ENCODE results near the gene RPL10.

RPL10 gene

DNA sequence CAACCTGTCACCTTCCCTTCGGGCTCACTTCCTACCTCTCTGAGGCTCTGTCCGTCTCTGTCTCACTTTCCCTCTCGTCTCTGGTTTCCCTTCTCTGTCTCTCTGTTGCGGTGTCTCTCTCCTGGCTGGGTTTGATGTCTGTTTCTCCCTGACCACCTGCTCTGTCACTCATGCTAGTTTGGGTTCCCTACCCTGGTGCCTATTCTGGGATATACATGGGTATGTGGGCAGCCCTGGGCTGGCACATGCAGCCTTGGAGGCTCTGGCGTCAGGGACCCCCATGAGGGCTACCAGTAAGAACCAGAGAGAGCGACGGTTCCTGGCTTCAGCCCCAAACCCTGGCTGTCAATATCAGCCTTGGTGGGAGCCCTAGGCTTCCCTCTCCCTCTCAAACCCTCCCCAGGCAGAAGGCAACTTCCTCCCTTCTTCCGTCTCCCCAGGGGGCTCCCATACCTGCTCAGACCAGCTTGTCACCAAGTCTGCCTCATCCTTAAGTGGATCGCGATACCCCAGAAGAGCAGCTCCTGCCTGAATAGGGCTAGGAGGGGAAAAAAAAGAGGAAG is 10.6 kb downstream of the RPL10 start:
- no peak for TF ChIP-seq FOXM1 (IDR thresholded peaks at IDR 0.05; ENCODE audit: borderline replicate concordance, low read depth)
- TF ChIP-seq TEAD4 (IDR thresholded peaks at IDR 0.05): no peak
- no peak for TF ChIP-seq EP300 (IDR thresholded peaks at IDR 0.05; ENCODE audit: borderline replicate concordance)
- TF ChIP-seq YY1 (IDR thresholded peaks at IDR 0.05; ENCODE audit: low read depth): no peak
- no peak for TF ChIP-seq CEBPB (IDR thresholded peaks at IDR 0.05)
- TF ChIP-seq EGR1 (IDR thresholded peaks at IDR 0.05): no peak
- TF ChIP-seq, protein P1, sequence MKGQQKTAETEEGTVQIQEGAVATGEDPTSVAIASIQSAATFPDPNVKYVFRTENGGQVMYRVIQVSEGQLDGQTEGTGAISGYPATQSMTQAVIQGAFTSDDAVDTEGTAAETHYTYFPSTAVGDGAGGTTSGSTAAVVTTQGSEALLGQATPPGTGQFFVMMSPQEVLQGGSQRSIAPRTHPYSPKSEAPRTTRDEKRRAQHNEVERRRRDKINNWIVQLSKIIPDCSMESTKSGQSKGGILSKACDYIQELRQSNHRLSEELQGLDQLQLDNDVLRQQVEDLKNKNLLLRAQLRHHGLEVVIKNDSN (IDR thresholded peaks at IDR 0.05): no peak
- TF ChIP-seq TAF1 (IDR thresholded peaks at IDR 0.05; ENCODE audit: low read depth): no peak
- no peak for TF ChIP-seq ZBTB7A (IDR thresholded peaks at IDR 0.05; ENCODE audit: low read depth)
- no peak for TF ChIP-seq TCF12 (IDR thresholded peaks at IDR 0.05; ENCODE audit: low read depth)
- TF ChIP-seq, protein P2, sequence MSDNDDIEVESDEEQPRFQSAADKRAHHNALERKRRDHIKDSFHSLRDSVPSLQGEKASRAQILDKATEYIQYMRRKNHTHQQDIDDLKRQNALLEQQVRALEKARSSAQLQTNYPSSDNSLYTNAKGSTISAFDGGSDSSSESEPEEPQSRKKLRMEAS (IDR thresholded peaks at IDR 0.05): no peak
- TF ChIP-seq CREB1 (IDR thresholded peaks at IDR 0.05; ENCODE audit: low read depth): no peak
- no peak for TF ChIP-seq RAD21 (IDR thresholded peaks at IDR 0.05; ENCODE audit: low read depth)
- TF ChIP-seq, protein P3, sequence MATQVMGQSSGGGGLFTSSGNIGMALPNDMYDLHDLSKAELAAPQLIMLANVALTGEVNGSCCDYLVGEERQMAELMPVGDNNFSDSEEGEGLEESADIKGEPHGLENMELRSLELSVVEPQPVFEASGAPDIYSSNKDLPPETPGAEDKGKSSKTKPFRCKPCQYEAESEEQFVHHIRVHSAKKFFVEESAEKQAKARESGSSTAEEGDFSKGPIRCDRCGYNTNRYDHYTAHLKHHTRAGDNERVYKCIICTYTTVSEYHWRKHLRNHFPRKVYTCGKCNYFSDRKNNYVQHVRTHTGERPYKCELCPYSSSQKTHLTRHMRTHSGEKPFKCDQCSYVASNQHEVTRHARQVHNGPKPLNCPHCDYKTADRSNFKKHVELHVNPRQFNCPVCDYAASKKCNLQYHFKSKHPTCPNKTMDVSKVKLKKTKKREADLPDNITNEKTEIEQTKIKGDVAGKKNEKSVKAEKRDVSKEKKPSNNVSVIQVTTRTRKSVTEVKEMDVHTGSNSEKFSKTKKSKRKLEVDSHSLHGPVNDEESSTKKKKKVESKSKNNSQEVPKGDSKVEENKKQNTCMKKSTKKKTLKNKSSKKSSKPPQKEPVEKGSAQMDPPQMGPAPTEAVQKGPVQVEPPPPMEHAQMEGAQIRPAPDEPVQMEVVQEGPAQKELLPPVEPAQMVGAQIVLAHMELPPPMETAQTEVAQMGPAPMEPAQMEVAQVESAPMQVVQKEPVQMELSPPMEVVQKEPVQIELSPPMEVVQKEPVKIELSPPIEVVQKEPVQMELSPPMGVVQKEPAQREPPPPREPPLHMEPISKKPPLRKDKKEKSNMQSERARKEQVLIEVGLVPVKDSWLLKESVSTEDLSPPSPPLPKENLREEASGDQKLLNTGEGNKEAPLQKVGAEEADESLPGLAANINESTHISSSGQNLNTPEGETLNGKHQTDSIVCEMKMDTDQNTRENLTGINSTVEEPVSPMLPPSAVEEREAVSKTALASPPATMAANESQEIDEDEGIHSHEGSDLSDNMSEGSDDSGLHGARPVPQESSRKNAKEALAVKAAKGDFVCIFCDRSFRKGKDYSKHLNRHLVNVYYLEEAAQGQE (IDR thresholded peaks at IDR 0.05; ENCODE audit: low read depth): no peak

DNA sequence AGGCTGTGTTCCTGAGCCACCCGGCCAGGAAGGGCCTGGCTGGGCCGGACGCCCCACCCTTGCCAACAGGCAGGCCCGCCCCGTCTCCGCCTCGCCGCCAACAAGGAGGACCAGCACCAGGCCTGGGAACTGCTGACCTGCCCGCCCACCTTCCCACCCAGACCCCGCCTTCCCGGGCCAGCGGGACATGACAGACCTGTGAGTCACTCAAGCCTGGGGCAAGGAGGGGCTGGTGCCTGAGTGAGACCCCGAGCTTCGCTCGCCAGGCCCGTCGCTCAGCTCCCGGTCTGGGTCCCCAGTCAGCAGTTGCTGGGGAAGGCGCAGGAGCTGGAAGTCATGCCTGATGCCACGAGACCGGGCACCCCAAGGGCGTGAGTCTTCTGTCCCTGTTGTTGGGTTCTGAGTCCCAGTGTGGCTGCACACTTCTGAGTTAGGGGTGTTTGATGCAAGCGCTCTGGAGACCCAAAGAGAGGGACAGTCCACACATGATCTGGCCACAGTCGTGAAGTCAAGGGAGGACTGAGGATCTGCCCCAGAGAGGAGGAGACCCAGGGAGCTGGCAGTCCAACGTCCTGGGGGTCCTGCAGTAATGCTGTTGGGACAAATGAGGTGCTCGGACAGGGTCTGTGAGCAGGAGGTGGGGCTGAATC is 11.2 kb downstream of the RPL10 start, which contains the start of gene DNASE1L1:
TSS of gene DNASE1L1 (minus strand) at position 33 of the 650 bp plus-strand sequence. CDS start 3,686 bp downstream, outside the sequence.
- TF ChIP-seq TAF1 (IDR thresholded peaks at IDR 0.05; ENCODE audit: low read depth) (no peak), ZBTB7A (IDR thresholded peaks at IDR 0.05; ENCODE audit: low read depth) (peak; percentile 92)

DNA sequence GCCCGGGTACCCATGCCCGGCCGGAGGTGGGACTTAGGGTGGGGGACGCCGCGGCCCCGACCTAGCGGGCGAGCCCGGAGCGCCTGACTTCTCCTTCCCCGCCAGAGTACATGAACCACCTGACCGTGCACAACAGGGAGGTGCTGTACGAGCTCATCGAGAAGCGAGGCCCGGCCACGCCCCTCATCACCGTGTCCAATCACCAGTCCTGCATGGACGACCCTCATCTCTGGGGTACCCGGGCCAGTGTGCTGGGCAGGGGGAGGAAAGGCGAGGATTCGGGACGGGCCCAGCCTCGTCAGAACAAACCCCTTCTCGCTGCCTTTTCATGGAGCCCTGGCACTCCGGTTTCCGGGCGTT is 13.8 kb downstream of the RPL10 start:
- TF ChIP-seq, protein P2 (IDR thresholded peaks at IDR 0.05): 0 out of 2 replicates have a peak, but pooled peaks have one; percentile 18
- TF ChIP-seq TAF1 (IDR thresholded peaks at IDR 0.05; ENCODE audit: low read depth) (no peak; the same call in 1 of the 2 replicates), ZBTB7A (IDR thresholded peaks at IDR 0.05; ENCODE audit: low read depth) (no peak)
- TF ChIP-seq, protein P1 (IDR thresholded peaks at IDR 0.05): peak; percentile 56; the same call in 1 of the 2 replicates

DNA sequence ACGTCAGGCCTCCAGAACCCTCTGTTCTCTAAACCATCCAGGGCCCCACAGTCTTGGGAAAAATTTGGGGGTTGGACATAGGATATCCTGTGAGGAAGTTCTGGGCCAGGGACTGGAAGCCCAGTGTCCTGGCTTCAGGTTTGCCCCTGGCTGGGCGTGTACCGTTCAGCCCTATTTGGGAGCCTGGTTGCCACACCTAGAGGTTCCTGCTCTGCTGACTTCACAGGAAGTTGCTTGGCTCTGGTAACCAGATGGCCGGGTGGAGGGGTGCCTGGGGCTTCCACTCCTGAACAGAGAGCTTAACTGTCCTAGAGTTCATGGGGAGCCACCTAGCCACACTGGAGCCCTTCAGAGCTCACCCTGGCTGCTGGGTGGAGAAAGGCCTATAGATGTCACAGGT is 14.3 kb downstream of the RPL10 start:
- TF ChIP-seq TEAD4 (IDR thresholded peaks at IDR 0.05) (no peak), TCF12 (IDR thresholded peaks at IDR 0.05; ENCODE audit: low read depth) (no peak), FOXM1 (IDR thresholded peaks at IDR 0.05; ENCODE audit: borderline replicate concordance, low read depth) (no peak), CREB1 (IDR thresholded peaks at IDR 0.05; ENCODE audit: low read depth) (no peak), TAF1 (IDR thresholded peaks at IDR 0.05; ENCODE audit: low read depth) (no peak), CEBPB (IDR thresholded peaks at IDR 0.05) (no peak), EP300 (IDR thresholded peaks at IDR 0.05; ENCODE audit: borderline replicate concordance) (no peak), YY1 (IDR thresholded peaks at IDR 0.05; ENCODE audit: low read depth) (no peak), NFIC (IDR thresholded peaks at IDR 0.05) (no peak), EGR1 (IDR thresholded peaks at IDR 0.05) (no peak), ZBTB7A (IDR thresholded peaks at IDR 0.05; ENCODE audit: low read depth) (no peak), RAD21 (IDR thresholded peaks at IDR 0.05; ENCODE audit: low read depth) (no peak)
- TF ChIP-seq, protein P3 (IDR thresholded peaks at IDR 0.05; ENCODE audit: low read depth): no peak
- TF ChIP-seq, protein P1 (IDR thresholded peaks at IDR 0.05): no peak
- TF ChIP-seq, protein P2 (IDR thresholded peaks at IDR 0.05): no peak

DNA sequence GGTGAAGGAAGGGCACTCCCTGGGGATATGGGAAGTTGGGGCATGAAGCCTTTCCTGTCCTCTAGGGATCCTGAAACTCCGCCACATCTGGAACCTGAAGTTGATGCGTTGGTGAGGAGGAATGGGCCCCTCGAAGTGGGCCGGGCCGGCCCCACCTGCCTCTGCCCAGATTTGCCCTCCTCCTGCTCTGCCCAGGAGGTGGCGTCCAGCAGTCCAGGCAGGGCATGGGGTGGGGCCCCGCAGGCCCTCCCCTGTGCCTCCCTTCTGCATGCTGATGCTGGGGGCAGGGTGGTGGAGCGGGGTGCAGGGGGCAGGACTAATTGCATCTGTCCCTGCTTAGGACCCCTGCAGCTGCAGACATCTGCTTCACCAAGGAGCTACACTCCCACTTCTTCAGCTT is 15.0 kb downstream of the RPL10 start:
- TF ChIP-seq YY1 (IDR thresholded peaks at IDR 0.05; ENCODE audit: low read depth) (no peak), CEBPB (IDR thresholded peaks at IDR 0.05) (no peak), EP300 (IDR thresholded peaks at IDR 0.05; ENCODE audit: borderline replicate concordance) (no peak), TEAD4 (IDR thresholded peaks at IDR 0.05) (no peak), ZBTB7A (IDR thresholded peaks at IDR 0.05; ENCODE audit: low read depth) (no peak), TAF1 (IDR thresholded peaks at IDR 0.05; ENCODE audit: low read depth) (no peak), CREB1 (IDR thresholded peaks at IDR 0.05; ENCODE audit: low read depth) (no peak)
- TF ChIP-seq, protein P2 (IDR thresholded peaks at IDR 0.05): no peak
